Natural killer cell treated with Interleukin-12 subunit alpha and Interleukin-12 subunit beta and Interleukin-15 and Interleukin-18, amount 100 ng/mL, for 72 hours (primary cell): ENCODE measurements around the gene ADISSP. TPM values are rescaled to one million over a fixed set of nuclear protein-coding genes. Genes with fewer than 3 reads are reported as not detected.

ENCODE experiments used
- ATAC-seq, 2 donors: fragments of 150-1000 bp; cut with Tn5 transposase in 1 of 2; sonication (Bioruptor Pico), chemical (Tn5 transposase) in 1 of 2; 2 replicates each; pipeline ENCODE4 v1.10.0; 2021
- DNase-seq: peaks from one replicate; pipeline ENCODE4 v3.0.0; 2022; ENCODE audit warnings: low spot score
- H3K27ac Mint-ChIP-seq, 2 donors: 1 replicate in 1 of 2; 2 replicates in 1 of 2; pipeline ENCODE4 v1.8.0; 2022; ENCODE audit warnings: mixed read lengths in 2 of 2, mild to moderate bottlenecking in 1 of 2, moderate library complexity in 1 of 2
- H3K27me3 Mint-ChIP-seq, 2 donors: 1 replicate in 1 of 2; 2 replicates in 1 of 2; pipeline ENCODE4 v1.8.0; 2022; ENCODE audit warnings: mixed read lengths in 2 of 2
- H3K36me3 Mint-ChIP-seq: one replicate; pipeline ENCODE4 v1.8.0; 2022; ENCODE audit warnings: mixed read lengths
- H3K4me1 Mint-ChIP-seq, 2 donors: 1 replicate in 1 of 2; 2 replicates in 1 of 2; pipeline ENCODE4 v1.8.0; 2022; ENCODE audit warnings: low read depth in 2 of 2, mixed read lengths in 2 of 2, mild to moderate bottlenecking in 1 of 2
- H3K4me3 Mint-ChIP-seq: one replicate; pipeline ENCODE4 v1.8.0; 2022; ENCODE audit warnings: mixed read lengths
- H3K9me3 Mint-ChIP-seq: 2 replicates; pipeline ENCODE4 v1.8.0; 2022; ENCODE audit warnings: mixed read lengths
- total RNA-seq, 2 donors: library from RNA; stranded (reverse); gene quantifications; one replicate each; pipeline ENCODE4 v1.2.3, GENCODE V29; 2022

The ADISSP gene
- total RNA-seq, 2 donors from 2014 or later: 29.5 to 89.2 TPM

DNA sequence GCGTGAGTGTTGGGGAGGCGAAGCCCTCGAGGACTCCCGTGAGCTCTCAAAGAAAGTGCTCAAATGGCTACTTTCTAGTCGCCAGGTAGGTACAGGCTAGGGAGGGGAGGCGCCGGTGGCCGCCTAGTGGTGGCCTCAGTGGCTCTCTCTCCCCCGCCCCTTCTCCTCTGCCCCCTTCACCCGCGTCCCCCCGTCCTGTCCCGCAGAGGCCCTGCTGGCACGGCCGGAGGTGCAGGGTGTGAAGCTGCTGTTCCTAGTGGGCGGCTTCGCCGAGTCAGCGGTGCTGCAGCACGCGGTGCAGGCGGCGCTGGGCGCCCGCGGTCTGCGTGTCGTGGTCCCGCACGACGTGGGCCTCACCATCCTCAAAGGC is 16.3 kb downstream of the ADISSP start:
- no peak for DNase-seq
- H3K4me3 Mint-ChIP-seq: no peak overlapping the region
- H3K36me3 Mint-ChIP-seq: no peaks in the 10 kb centered on the region
- peaks cover 0 to 7% of the 10 kb centered on the region in 2 donors for H3K4me1 Mint-ChIP-seq
- no peaks in the 10 kb centered on the region for H3K27me3 Mint-ChIP-seq
- H3K9me3 Mint-ChIP-seq: no peaks in the 10 kb centered on the region
- no peak for ATAC-seq
- H3K27ac Mint-ChIP-seq: no peak overlapping the region

DNA sequence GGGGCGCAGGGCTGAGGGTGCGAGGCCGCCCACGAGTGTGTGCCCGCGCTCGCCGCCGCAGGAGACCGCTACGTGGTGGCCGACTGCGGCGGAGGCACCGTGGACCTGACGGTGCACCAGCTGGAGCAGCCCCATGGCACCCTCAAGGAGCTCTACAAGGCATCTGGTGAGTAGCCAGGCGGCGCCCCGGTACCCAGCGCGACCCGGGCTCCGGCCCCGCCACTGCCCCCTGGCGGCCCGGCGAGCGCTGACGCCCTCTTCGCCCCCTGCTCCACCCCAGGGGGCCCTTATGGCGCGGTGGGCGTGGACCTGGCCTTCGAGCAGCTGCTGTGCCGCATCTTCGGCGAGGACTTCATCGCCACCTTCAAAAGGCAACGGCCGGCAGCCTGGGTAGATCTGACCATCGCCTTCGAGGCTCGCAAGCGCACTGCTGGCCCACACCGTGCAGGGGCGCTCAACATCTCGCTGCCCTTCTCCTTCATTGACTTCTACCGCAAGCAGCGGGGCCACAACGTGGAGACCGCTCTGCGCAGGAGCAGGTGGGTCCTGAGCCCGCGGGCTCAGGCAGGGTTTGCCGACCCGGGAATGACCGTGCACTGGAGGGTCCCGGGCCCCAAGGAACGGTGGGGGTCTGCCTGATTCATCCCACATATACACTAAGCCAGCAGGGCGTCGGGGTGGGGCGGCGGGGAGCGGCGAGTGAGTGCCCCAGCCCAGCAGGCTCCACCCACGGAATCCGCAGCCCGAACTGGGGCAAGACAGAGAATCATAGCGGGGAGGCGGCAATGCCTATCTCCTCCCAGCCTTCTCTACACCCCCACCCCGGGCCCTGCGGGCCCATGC is 17.6 kb downstream of the ADISSP start:
- H3K27me3 Mint-ChIP-seq: no peaks in the 10 kb centered on the region
- DNase-seq (no peak), ATAC-seq (peak; percentile 46 to 50)
- H3K9me3 Mint-ChIP-seq: no peaks in the 10 kb centered on the region
- H3K27ac Mint-ChIP-seq: no peak overlapping the region
- H3K4me3 Mint-ChIP-seq: no peak overlapping the region
- no peaks in the 10 kb centered on the region for H3K36me3 Mint-ChIP-seq
- H3K4me1 Mint-ChIP-seq: peaks cover 0 to 11% of the 10 kb centered on the region in 2 donors

DNA sequence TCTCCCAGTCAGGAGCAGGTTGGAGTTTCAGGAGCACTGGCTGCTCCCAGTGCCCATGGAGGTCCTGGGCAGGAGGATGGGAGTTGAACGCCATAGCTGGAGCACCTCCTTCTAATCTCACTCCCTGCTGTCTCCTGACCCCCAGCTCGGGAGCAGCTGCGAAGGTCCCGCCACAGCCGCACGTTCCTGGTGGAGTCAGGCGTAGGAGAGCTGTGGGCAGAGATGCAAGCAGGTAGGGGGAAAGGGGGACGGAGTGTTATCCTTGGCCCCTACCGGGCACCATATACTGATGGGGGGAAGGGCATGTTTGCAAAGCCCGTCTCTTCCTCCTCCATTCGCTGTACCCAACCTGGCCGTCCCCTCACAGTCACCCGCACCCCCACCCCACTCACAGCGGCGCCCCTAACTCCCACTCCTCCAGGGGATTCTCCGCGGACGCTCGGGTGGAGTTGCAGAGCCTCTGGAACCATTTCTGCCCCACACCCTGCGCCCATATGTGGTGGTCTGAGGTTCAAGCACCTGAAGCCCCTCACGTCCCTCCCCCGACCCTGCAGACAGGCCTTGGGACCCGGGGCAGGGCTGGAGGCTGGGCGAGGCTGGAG is 18.4 kb downstream of the ADISSP start:
- Mint-ChIP-seq H3K4me3 (no peak overlapping the region), H3K4me1 (peaks cover 0 to 16% of the 10 kb centered on the region in 2 donors), H3K9me3 (no peaks in the 10 kb centered on the region), H3K36me3 (no peaks in the 10 kb centered on the region), H3K27ac (no peak overlapping the region), H3K27me3 (no peaks in the 10 kb centered on the region)
- ATAC-seq: no peak
- no peak for DNase-seq

DNA sequence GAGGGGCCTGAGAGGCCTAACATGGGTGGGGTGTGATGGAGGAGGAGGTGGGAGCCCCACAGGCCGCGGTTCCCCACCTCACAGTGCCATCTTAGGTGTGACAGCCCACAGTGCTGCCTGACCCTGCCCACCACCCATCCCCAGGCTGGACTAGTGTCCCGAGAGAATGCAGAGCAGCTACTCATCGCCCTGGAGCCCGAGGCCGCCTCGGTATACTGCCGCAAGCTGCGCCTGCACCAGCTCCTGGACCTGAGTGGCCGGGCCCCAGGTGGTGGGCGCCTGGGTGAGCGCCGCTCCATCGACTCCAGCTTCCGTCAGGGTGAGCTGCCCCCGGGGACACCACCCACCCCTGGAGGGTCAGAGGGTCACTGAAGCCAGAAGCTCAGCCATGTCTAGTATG is 19.5 kb downstream of the ADISSP start:
- H3K36me3 Mint-ChIP-seq: no peaks in the 10 kb centered on the region
- no peak overlapping the region for H3K4me3 Mint-ChIP-seq
- H3K27ac Mint-ChIP-seq: no peak overlapping the region
- peaks cover 0 to 16% of the 10 kb centered on the region in 2 donors for H3K4me1 Mint-ChIP-seq
- no peak for DNase-seq
- no peak for ATAC-seq
- H3K9me3 Mint-ChIP-seq: no peaks in the 10 kb centered on the region
- H3K27me3 Mint-ChIP-seq: no peaks in the 10 kb centered on the region

DNA sequence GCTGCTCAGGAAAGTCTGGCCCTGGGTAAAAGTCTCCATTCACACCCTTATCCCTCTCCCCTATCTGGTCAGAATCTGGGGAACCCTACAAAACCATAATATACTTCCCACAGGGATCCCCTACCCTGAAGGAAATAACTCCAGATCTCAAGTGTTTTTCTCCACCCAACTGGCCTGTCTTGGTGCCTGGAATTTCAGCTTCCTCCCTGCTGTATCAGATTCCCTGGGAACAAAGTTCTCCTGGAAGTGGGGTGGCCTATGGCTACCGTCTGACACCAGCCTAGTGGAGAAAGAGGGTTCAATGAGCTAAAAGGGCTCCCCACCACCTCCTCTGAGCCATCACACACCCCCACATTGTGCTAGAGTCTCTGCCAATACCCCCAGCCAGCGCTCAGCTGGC is 20.1 kb downstream of the ADISSP start:
- H3K4me3 Mint-ChIP-seq: no peak overlapping the region
- no peaks in the 10 kb centered on the region for H3K9me3 Mint-ChIP-seq
- H3K27me3 Mint-ChIP-seq: no peaks in the 10 kb centered on the region
- ATAC-seq (no peak), DNase-seq (no peak)
- peaks cover 0 to 15% of the 10 kb centered on the region in 2 donors for H3K4me1 Mint-ChIP-seq
- H3K36me3 Mint-ChIP-seq: no peaks in the 10 kb centered on the region
- no peak overlapping the region for H3K27ac Mint-ChIP-seq

DNA sequence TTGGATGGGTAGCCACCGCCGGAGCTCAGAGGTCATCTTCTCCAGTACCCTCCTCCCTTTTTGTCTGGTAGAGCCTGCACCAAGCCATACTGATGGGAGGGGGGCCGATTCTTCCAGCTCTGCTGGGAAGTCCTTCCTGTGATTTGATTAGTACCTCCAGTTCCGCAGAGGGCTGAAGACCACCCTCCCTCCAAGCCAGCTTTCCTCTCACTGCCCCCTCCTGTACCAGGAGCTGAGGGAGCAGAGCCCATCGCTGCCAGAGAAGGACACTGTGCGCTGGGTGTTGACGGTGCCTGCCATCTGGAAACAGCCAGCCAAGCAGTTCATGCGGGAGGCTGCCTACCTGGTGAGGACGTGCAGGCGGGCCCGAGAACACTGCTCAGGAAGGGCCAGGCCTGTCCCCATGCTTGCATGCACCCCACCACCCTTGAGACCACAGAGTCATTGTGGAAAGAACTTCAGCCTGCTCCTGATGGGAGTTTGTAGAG is 21.8 kb downstream of the ADISSP start:
- H3K36me3 Mint-ChIP-seq: no peaks in the 10 kb centered on the region
- ATAC-seq (no peak), DNase-seq (no peak)
- no peak overlapping the region for H3K4me3 Mint-ChIP-seq
- no peak overlapping the region for H3K27ac Mint-ChIP-seq
- no peaks in the 10 kb centered on the region for H3K9me3 Mint-ChIP-seq
- no peaks in the 10 kb centered on the region for H3K27me3 Mint-ChIP-seq
- H3K4me1 Mint-ChIP-seq: peaks cover 0 to 8% of the 10 kb centered on the region in 2 donors

DNA sequence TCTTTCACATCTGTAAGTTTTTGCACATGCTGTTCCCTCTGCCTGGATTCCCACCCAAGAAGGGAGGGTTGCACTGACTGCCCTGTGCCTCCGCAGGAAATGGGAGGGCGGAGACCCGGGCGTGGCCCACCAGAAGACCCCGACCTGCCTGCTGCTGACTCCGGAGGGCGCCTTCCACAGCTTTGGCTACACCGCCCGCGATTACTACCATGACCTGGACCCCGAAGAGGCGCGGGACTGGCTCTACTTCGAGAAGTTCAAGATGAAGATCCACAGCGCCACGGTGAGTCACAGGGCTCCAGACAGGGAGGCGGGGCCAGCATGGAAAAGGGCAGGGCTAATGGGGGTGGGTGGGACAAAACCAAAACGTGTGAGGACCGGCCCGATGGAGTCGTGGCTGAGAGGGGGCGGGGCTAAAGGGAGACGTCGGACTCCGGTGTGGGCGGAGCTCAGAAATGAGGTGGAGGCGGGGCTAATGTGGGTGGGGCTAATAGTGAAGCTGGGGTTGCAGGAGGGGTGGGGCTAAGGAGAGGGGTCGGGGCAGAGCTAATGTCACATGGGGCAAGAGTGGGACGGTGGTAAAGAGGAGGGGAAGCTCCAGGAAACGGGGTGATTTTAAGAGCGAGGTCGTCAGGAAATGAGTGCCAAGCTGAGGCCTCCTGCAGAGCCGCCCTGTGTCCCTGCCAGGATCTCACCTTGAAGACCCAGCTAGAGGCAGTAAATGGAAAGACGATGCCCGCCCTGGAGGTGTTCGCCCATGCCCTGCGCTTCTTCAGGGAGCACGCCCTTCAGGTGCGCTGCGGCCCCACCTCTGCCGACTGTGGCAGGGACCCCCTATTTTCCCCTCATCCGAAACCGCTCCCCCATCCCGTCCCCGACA is 22.5 kb downstream of the ADISSP start:
- no peaks in the 10 kb centered on the region for H3K36me3 Mint-ChIP-seq

DNA sequence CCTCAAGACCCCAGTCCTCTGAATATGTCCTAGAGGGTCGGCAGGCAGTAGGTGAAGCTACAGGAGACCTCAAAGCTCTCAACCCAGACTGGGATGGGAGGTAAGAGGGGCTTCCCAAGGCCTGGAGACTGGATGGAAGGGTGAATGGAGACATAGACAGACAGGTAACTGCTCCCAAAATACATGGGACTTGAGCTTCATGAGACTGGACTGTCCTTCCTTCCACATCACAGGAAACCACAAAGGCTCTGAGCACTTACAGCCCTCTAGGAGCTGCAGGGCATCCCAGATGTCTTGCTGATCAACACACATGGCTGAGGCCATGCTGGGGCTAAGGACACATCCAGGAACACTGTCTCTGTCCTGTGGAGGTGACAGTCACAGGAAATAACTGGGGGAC is 23.5 kb downstream of the ADISSP start:
- no peak for DNase-seq
- Mint-ChIP-seq H3K9me3 (no peaks in the 10 kb centered on the region), H3K27ac (no peak overlapping the region), H3K27me3 (no peaks in the 10 kb centered on the region), H3K4me1 (peaks cover 0 to 8% of the 10 kb centered on the region in 2 donors), H3K36me3 (no peaks in the 10 kb centered on the region), H3K4me3 (no peak overlapping the region)
- ATAC-seq: no peak

More for the DNA sequence above, 22.5 kb downstream of the ADISSP start:
- Mint-ChIP-seq H3K4me1 (peaks cover 0 to 8% of the 10 kb centered on the region in 2 donors), H3K27me3 (no peaks in the 10 kb centered on the region), H3K27ac (peak overlapping the region in 1 of 2 donors; percentile 56), H3K4me3 (peak overlapping the region; percentile 32), H3K9me3 (no peaks in the 10 kb centered on the region)
- peak; percentile 74 for DNase-seq
- ATAC-seq: peak; percentile 50 to 83

DNA sequence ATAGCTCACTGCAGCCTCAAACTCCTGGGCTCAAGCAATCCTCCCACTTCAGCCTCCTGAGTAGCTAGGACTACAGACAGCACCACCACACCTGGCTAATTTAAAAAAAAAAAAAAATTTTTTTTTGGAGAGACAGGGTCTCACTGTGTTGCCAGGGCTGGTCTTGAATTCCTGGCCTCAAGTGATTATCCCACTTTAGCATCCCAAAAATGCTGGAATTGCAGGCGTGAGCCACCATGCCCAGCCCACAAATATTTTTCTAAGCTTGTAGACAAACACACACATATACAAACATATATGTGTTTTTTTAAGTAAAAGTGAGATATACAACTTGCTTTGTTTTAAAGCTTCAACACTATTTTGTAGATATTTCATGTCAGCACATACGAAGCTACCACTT is 24.3 kb downstream of the ADISSP start:
- DNase-seq (no peak), ATAC-seq (no peak)
- Mint-ChIP-seq H3K4me3 (no peak overlapping the region), H3K36me3 (no peaks in the 10 kb centered on the region), H3K4me1 (peaks cover 0 to 8% of the 10 kb centered on the region in 2 donors), H3K27ac (no peak overlapping the region), H3K9me3 (no peaks in the 10 kb centered on the region), H3K27me3 (no peaks in the 10 kb centered on the region)

DNA sequence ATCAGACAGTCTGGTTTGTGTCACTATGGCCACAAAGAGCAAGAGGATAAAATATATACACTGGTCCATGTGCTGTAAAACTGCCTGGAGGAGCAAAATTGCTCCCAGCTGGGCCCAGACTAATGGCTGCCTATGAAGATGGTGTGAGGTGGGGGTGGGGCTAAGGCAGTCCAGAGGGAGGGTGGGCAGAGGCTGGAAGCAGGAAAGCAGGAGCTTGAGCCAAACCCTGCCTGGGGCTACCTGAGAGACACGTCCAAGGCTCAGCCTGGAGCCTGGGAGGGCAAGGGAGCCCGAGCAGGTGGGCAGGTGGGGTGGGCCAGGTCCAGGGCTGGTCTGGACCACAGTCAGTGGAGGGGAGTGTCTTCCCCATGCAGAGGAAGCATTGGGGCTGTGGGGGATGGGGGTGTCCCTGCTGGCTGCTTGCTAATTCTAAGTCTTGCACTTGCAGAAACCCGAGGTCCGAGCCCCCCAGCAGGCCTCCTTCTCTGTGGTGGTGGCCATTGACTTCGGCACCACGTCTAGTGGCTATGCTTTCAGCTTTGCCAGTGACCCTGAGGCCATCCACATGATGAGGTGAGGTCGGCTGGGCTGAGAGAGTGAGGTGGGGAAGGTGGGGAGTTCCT is 25.6 kb downstream of the ADISSP start:
- Mint-ChIP-seq H3K27me3 (no peaks in the 10 kb centered on the region), H3K4me1 (peaks cover 0 to 8% of the 10 kb centered on the region in 2 donors), H3K4me3 (no peak overlapping the region), H3K36me3 (no peaks in the 10 kb centered on the region), H3K9me3 (no peaks in the 10 kb centered on the region), H3K27ac (no peak overlapping the region)
- DNase-seq: no peak
- no peak for ATAC-seq

DNA sequence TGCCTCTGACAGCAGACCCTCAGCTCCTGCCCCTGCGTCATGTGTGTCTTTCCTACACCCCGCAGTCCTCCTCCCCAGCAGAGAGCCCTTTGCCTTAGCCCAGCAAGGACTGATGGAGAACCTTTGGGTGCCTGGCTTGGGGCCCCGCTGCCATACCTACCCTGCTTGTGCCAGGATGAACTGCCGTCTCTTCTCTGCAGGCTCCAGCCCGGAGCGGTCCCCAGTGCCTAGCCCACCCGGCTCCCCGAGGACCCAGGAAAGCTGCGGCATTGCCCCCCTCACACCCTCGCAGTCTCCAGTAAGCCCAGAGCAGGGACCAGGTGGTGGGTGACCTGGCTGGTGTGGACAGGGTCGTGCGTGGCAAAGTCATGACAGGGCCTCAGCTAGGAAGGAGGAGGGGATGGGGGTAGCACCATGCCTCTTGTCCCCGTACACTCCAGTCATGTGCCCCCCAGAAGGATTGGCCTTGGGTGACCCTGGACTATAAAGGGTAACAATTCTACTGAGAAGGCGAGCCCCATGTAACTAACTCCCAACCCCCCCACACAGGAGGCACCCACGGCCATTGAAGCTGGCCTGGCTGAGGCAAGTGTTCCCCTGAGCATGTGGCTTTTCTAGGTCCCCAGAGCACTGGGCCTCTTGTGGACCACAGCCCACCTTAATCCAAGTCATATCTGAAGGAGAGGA is 26.8 kb downstream of the ADISSP start:
- Mint-ChIP-seq H3K36me3 (no peaks in the 10 kb centered on the region), H3K4me3 (no peak overlapping the region), H3K27me3 (peaks cover 0 to 3% of the 10 kb centered on the region in 2 donors), H3K4me1 (peaks cover 0 to 8% of the 10 kb centered on the region in 2 donors), H3K9me3 (no peaks in the 10 kb centered on the region), H3K27ac (no peak overlapping the region)
- DNase-seq (no peak), ATAC-seq (peak in 1 of 2 donors; percentile 7)

DNA sequence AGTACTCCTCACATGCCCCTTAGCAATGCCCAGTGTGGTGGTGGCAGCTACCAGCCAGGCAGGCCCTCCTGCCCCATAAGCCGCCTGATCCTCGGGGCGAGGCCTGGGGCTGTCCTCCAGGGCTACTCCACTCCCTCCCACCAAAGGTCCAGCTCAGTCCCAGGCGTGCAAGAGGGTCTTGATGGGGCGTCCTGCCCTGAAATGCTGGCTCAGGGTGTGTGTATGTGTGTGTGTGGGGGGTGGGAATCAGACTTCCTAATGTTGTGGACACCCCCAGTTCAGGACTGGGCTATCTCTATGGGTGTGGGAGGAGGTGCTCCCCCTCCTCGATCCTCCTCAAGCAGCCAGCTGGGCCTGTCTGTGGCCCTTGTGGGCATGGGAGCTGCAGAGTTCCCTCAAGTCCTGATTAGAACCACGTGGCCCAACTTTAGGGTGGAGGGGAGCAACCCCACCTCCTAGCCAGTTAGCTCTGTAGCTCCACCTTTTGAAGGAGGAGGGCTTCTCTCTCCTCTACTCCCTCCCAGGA is 27.6 kb downstream of the ADISSP start:
- no peak for DNase-seq
- no peaks in the 10 kb centered on the region for H3K36me3 Mint-ChIP-seq
- peaks cover 0 to 5% of the 10 kb centered on the region in 2 donors for H3K4me1 Mint-ChIP-seq
- H3K27ac Mint-ChIP-seq: no peak overlapping the region
- peaks cover 0 to 5% of the 10 kb centered on the region in 2 donors for H3K27me3 Mint-ChIP-seq
- no peak overlapping the region for H3K4me3 Mint-ChIP-seq
- H3K9me3 Mint-ChIP-seq: no peaks in the 10 kb centered on the region
- no peak for ATAC-seq
